Epithelial cell of proximal tubule (primary cell): Measurements from ENCODE around the gene RHO. TPM values are rescaled to one million over a fixed set of nuclear protein-coding genes. Genes with fewer than 3 reads are reported as not detected.

Source experiments
- DNase-seq: peaks from one replicate; pipeline ENCODE4 v3.0.0-alpha.2; 2011; ENCODE audit warnings: low read depth
- H3K4me3 ChIP-seq: 2 replicates; pipeline ENCODE4 v1.5.1; 2011; ENCODE audit warnings: low read depth, mild to moderate bottlenecking, low read length
- CTCF ChIP-seq: conservative IDR thresholded peaks from 2 replicates; pipeline ENCODE4 v1.5.1; 2012; ENCODE audit warnings: low read depth, mild to moderate bottlenecking, low read length
- total RNA-seq: library from RNA; depleted of rRNA; stranded (reverse); fragments of >200 nt; gene quantifications from 2 replicates; pipeline ENCODE4 v1.2.3, GENCODE V29; 2015

RHO gene
- total RNA-seq, 1 donor from 2014 or later, result not detected

- TF ChIP-seq CTCF, result no peak
- no peak overlapping the region for H3K4me3 ChIP-seq
- DNase-seq, result no peak
Observed at GRCh38 chr3:129558081-129558771, 29.8 kb downstream of the RHO start.

GRCh38 chr3:129558772-129559564 is 30.5 kb downstream of the RHO start:
- no peak for DNase-seq
- no peak for TF ChIP-seq CTCF
- no peak overlapping the region for H3K4me3 ChIP-seq

DNA sequence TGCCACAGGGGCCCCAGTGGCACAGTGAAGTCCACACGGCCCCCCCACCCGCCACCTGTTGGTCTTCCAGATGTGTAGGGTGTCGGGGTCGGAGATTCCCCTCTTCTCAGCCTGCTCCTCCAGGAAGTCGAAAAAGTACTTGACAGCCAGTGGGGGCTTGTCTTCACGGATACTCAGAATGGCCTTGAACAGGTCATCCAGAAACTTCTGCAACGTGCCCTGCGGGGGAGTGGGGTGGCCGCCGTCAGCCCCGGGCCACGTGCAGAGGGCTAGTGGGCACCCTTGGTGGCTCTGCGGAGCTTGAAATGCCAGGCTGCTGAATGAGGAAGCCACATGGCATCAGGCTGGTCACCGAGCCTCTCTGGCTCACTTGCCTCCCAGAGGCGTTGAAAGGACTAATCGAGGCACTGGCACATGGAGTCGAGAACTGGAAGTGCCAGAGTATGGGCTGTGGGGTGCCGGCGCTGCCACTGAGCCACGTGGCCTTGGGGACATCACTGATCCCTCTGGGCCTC is 31.2 kb downstream of the RHO start:
- TF ChIP-seq CTCF, result no peak
- H3K4me3 ChIP-seq, result no peak overlapping the region
- no peak for DNase-seq

GRCh38 chr3:129560269-129560787 is 31.9 kb downstream of the RHO start:
- no peak overlapping the region for H3K4me3 ChIP-seq
- TF ChIP-seq CTCF, result no peak
- DNase-seq, result no peak

- no peak overlapping the region for H3K4me3 ChIP-seq
- TF ChIP-seq CTCF, result no peak
- DNase-seq, result no peak
Observed at GRCh38 chr3:129560911-129561594, 32.6 kb downstream of the RHO start.

- TF ChIP-seq CTCF, result no peak
- DNase-seq, result no peak
Observed at GRCh38 chr3:129561619-129562248, 33.3 kb downstream of the RHO start.

More at GRCh38 chr3:129561619-129562248, 33.3 kb downstream of the RHO start:
- H3K4me3 ChIP-seq, result no peak overlapping the region
